Measurements from ENCODE around the gene FOSL1. TPM values are rescaled to one million over a fixed set of nuclear protein-coding genes. Genes with fewer than 3 reads are reported as not detected.

The FOSL1 gene
- total RNA-seq, 1 experiment from 2014 or later: 1.5 TPM

GRCh38 chr11:65928667-65929066 lies 28.5 kb upstream of the FOSL1 start:
- Histone ChIP-seq H3K27me3 (no peaks in the 10 kb centered on the region), H3K36me3 (no peaks in the 10 kb centered on the region), H3K9me3 (replicated peaks) (no peaks in the 10 kb centered on the region), H3K4me1 (no peaks in the 10 kb centered on the region), H3K27ac (no peak overlapping the region), H3K4me3 (no peak overlapping the region)
- DNase-seq: no peak

DNA sequence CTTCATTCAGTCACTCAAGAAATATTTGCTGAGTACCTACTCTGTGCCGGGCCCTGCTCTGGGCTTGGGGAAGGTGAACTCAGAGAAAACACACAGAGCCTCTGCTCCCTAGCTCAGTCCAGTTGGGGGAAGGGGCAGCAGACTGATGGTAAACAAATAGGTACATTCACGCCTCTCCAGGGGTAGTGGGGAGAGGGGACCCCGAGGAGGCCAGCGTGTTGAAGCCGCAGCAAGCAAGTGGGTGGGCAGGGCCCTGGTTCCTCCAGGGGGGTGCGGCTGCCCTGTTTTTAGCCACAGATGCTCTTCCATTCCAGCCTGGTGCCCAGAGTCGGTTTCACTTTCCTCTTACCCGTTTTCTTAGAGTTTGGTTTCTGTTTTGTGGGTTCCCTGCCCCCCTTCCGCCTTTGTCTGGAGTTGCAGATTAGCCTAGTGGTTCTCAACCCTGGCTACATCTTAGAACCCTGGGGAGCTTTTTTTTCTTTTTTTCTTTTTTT lies 27.8 kb upstream of the FOSL1 start:
- Histone ChIP-seq H3K9me3 (replicated peaks) (no peaks in the 10 kb centered on the region), H3K4me1 (no peaks in the 10 kb centered on the region), H3K36me3 (no peaks in the 10 kb centered on the region), H3K27ac (no peak overlapping the region), H3K27me3 (no peaks in the 10 kb centered on the region), H3K4me3 (no peak overlapping the region)
- DNase-seq: no peak

- no peaks in the 10 kb centered on the region for H3K9me3 ChIP-seq (replicated peaks)
- DNase-seq: no peak
- H3K27me3 ChIP-seq: no peaks in the 10 kb centered on the region
- no peaks in the 10 kb centered on the region for H3K36me3 ChIP-seq
- no peak overlapping the region for H3K27ac ChIP-seq
- H3K4me3 ChIP-seq: no peak overlapping the region
- H3K4me1 ChIP-seq: no peaks in the 10 kb centered on the region
Observed at GRCh38 chr11:65925397-65925796, 25.2 kb upstream of the FOSL1 start.

DNA sequence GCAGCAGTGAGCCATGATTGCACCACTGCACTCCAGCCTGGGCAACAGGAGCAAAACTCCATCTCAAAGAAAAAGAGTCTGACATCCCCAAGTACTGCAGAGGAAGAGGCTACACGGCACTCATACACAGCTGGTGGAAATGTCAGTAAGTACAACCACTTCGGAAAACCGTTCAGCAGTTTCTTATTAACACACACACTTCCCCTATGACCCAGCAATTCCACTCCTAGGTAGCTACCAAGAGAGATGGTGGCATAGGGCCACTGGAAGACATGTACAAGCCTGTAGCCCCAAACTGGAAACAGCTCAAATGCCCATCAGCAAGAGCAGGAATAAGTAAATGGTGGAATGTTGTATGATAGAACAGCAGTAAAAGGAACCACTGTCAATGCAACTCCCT lies 22.4 kb upstream of the FOSL1 start:
- Histone ChIP-seq H3K4me1 (peaks cover 4% of the 10 kb centered on the region; the same call in 1 of the 2 replicates), H3K36me3 (no peaks in the 10 kb centered on the region), H3K4me3 (no peak overlapping the region), H3K27me3 (no peaks in the 10 kb centered on the region), H3K27ac (no peak overlapping the region), H3K9me3 (replicated peaks) (no peaks in the 10 kb centered on the region)
- no peak for DNase-seq

- no peak for DNase-seq
- Histone ChIP-seq H3K9me3 (replicated peaks) (no peaks in the 10 kb centered on the region), H3K4me3 (no peak overlapping the region), H3K4me1 (peaks cover 5% of the 10 kb centered on the region; the same call in 1 of the 2 replicates), H3K27ac (no peak overlapping the region), H3K27me3 (no peaks in the 10 kb centered on the region), H3K36me3 (no peaks in the 10 kb centered on the region)
Observed at GRCh38 chr11:65921876-65922275, 21.7 kb upstream of the FOSL1 start.

- Histone ChIP-seq H3K4me3 (no peak overlapping the region), H3K36me3 (no peaks in the 10 kb centered on the region), H3K27ac (no peak overlapping the region)
Observed at GRCh38 chr11:65921033-65921555, 20.9 kb upstream of the FOSL1 start.

GRCh38 chr11:65920372-65920802 lies 20.2 kb upstream of the FOSL1 start:
- Histone ChIP-seq H3K4me3 (peak overlapping the region; percentile 84), H3K27me3 (no peaks in the 10 kb centered on the region), H3K27ac (no peak overlapping the region), H3K4me1 (peaks cover 18% of the 10 kb centered on the region), H3K36me3 (no peaks in the 10 kb centered on the region), H3K9me3 (replicated peaks) (no peaks in the 10 kb centered on the region)
- no peak for DNase-seq

More at GRCh38 chr11:65921033-65921555, 20.9 kb upstream of the FOSL1 start:
- DNase-seq: no peak
- peaks cover 13% of the 10 kb centered on the region; the same call in 1 of the 2 replicates for H3K4me1 ChIP-seq
- no peaks in the 10 kb centered on the region for H3K9me3 ChIP-seq (replicated peaks)
- H3K27me3 ChIP-seq: no peaks in the 10 kb centered on the region

GRCh38 chr11:65919573-65920371 lies 19.6 kb upstream of the FOSL1 start:
- Histone ChIP-seq H3K4me3 (peak overlapping the region; percentile 84), H3K36me3 (no peaks in the 10 kb centered on the region), H3K4me1 (peaks cover 24% of the 10 kb centered on the region), H3K27me3 (no peaks in the 10 kb centered on the region), H3K9me3 (replicated peaks) (no peaks in the 10 kb centered on the region), H3K27ac (no peak overlapping the region; the same call in 1 of the 2 replicates)
- DNase-seq: no peak

DNA sequence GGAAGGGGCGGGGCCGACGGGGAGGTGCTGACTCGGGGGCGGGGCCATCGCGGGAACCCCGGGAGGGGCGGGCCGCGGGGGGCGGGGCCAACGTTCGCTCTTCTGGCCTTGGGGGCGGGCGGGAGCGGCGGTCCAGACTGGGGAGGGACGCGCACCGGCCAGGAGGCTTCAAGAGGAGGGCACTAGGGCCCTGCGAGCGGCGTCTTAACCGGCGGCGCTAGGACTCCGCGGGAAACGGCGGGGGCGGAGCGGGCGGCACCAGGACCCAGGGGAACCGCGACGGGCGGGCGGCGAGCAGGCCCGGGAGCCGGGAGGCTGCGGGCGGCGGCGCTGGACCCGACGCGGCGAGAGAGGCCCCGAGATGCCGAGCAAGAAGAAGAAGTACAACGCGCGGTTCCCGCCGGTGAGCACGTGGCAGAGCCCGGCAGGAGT lies 19.0 kb upstream of the FOSL1 start, which contains the start of gene DRAP1:
Gene DRAP1, plus strand, starts transcription at position 286 of the 432 bp plus-strand sequence. Its CDS starts 76 bp downstream, at position 362.
- no peaks in the 10 kb centered on the region for H3K27me3 ChIP-seq
- peak within 1 kb of the TSS; percentile 87 for H3K4me3 ChIP-seq
- DNase-seq: peak; percentile 99
- H3K9me3 ChIP-seq (replicated peaks): no peaks in the 10 kb centered on the region
- peaks cover 27% of the 10 kb centered on the region for H3K4me1 ChIP-seq
- no peaks in the 10 kb centered on the region for H3K36me3 ChIP-seq
- peak within 1 kb of the TSS; percentile 70 for H3K27ac ChIP-seq

DNA sequence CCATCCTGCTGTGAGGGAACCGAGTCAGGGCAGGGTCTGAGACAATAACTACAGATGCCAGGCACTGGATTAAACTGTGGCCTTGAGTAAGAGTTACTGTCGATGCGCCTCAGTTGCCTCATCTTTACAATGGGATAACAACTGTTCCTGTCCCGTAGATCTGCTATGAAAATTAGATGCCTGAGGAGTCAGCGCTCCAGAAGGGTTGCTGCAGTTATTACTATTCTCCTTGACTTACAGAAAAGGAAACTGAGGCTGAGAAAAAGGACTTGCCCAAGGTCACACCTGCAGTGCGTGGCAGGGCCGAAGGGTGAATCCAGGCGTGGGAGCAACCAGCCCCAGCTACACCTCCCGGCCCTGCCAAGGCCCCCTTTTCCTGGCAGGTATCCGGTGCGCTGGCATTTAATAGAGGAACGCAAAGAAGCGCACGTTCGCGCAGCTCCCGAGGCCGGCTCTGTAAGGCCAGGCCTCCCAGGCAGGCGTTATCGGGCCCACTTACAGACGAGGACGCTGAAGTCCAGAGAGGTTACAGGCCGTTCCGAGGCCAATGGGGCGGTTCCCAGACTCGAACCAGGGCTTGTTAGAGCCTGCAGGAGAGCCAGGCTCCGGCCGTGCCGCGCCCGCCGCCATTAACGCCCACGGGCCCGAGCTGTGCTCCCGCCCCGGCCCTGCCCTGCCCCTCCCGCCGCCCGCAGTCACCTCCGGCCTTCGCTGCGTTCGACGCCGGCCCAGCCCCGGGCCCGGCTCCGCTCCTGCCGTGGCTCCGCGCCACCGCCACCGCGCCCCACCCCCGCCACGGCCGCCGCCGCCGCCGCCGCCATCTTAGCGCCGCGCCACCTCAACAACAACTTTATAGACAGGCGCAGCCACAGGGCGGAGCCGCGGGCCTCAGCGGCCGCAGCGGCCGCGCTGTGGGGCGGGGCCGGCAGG lies 18.3 kb upstream of the FOSL1 start, which contains the start of gene C11orf68:
Gene C11orf68, minus strand, starts transcription at position 852 of the 930 bp plus-strand sequence. Its CDS starts 31 bp downstream, at position 821.
- Histone ChIP-seq H3K9me3 (replicated peaks) (no peaks in the 10 kb centered on the region), H3K4me3 (peak within 1 kb of the TSS; percentile 87), H3K27me3 (no peaks in the 10 kb centered on the region), H3K27ac (peak within 1 kb of the TSS; percentile 70), H3K4me1 (peaks cover 33% of the 10 kb centered on the region), H3K36me3 (no peaks in the 10 kb centered on the region)
- DNase-seq: peak; percentile 51 to 52

GRCh38 chr11:65917434-65918210 lies 17.4 kb upstream of the FOSL1 start:
- Histone ChIP-seq H3K27me3 (no peaks in the 10 kb centered on the region), H3K4me3 (peak overlapping the region; percentile 87), H3K36me3 (no peaks in the 10 kb centered on the region), H3K27ac (no peak overlapping the region), H3K4me1 (peaks cover 41% of the 10 kb centered on the region), H3K9me3 (replicated peaks) (no peaks in the 10 kb centered on the region)
- no peak for DNase-seq

DNA sequence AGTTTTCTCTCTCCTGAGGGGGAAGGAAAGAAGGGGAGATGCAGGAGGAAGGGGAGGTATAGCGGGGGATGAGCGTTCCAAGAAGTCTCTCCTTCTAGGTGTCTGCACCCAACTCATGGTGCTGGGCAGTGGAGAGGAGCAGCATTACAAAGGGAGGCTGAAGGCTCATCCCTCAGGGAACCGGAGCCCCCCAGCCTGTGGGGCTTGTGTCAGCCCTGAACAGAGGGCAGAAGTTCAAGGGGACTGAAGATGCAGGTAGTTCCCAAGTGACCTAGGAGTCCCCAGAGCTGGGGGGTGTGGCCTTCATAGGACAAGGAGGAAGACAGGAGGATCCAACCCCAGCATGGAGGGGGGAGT lies 16.9 kb upstream of the FOSL1 start:
- H3K9me3 ChIP-seq (replicated peaks): no peaks in the 10 kb centered on the region
- no peak overlapping the region for H3K27ac ChIP-seq
- H3K36me3 ChIP-seq: no peaks in the 10 kb centered on the region
- H3K4me3 ChIP-seq: no peak overlapping the region
- DNase-seq: no peak
- peaks cover 47% of the 10 kb centered on the region for H3K4me1 ChIP-seq
- H3K27me3 ChIP-seq: no peaks in the 10 kb centered on the region

- H3K27ac ChIP-seq: peak overlapping the region; percentile 71
- peaks cover 53% of the 10 kb centered on the region for H3K4me1 ChIP-seq
- no peaks in the 10 kb centered on the region for H3K36me3 ChIP-seq
- no peaks in the 10 kb centered on the region for H3K27me3 ChIP-seq
- no peak for DNase-seq
- no peak overlapping the region; the same call in 1 of the 2 replicates for H3K4me3 ChIP-seq
- H3K9me3 ChIP-seq (replicated peaks): no peaks in the 10 kb centered on the region
Observed at GRCh38 chr11:65916391-65916790, 16.2 kb upstream of the FOSL1 start.

- peaks cover 56% of the 10 kb centered on the region for H3K4me1 ChIP-seq
- no peaks in the 10 kb centered on the region for H3K36me3 ChIP-seq
- DNase-seq: peak; percentile 81 to 91
- peak overlapping the region; percentile 71 for H3K27ac ChIP-seq
- no peaks in the 10 kb centered on the region for H3K9me3 ChIP-seq (replicated peaks)
- H3K27me3 ChIP-seq: no peaks in the 10 kb centered on the region
- H3K4me3 ChIP-seq: peak overlapping the region; percentile 16
Observed at GRCh38 chr11:65915821-65916251, 15.6 kb upstream of the FOSL1 start.

Data from SJCRH30 (cell line).